A549 (cell line): ENCODE measurements around the gene VPS52. TPM values are rescaled to one million over a fixed set of nuclear protein-coding genes. Genes with fewer than 3 reads are reported as not detected.

Experiments used
- ATAC-seq, 2 experiments: fragments of 200-7000 bp in 1 of 2; fragments of >200 bp in 1 of 2; cut with Nextera tagmentation in 1 of 2; cut with Tn5 transposase in 1 of 2; 3 replicates each; pipeline versions ENCODE4 v1.8.0 to v1.9.1; 2018 to 2020; ENCODE audit warnings: mild to moderate bottlenecking in 1 of 2, moderate library complexity in 1 of 2
- CTCF ChIA-PET: fragments of 300-600 bp; sonication (Branson Sonifier 250); formaldehyde crosslinking; extraction: SDS; loops from one replicate; lab custom pipeline; 2021; ENCODE audit warnings: antibody characterized with exemption, inconsistent platforms; lab: Yijun Ruan, JAX
- POLR2A ChIA-PET: fragments of 350-600 bp; formaldehyde crosslinking; extraction: SDS; loops from one replicate; lab custom pipeline; 2021; ENCODE audit warnings: antibody characterized with exemption, inconsistent platforms; lab: Yijun Ruan, JAX
- DNase-seq, 2 experiments: peaks; one replicate each; pipeline versions ENCODE4 v3.0.0 to v3.0.0-alpha.2; 2011 to 2016; ENCODE audit warnings: low read depth in 1 of 2, low spot score in 1 of 2
- FAIRE-seq: peaks from 2 replicates; lab custom pipeline; 2011; peaks lifted over from hg19 to GRCh38; lab: Jason Lieb, UNC
- H3K27ac ChIP-seq, 2 experiments: fragments of >200 bp; sonication (Bioruptor Twin); formaldehyde crosslinking; 3 replicates each; pipeline ENCODE4 v1.5.1; 2016 to 2017
- H3K4me1 ChIP-seq: fragments of >200 bp; sonication (Bioruptor Twin); formaldehyde crosslinking; 3 replicates; pipeline ENCODE4 v1.6.1; 2016
- H3K4me2 ChIP-seq: fragments of >200 bp; sonication (Bioruptor Twin); formaldehyde crosslinking; 3 replicates; pipeline ENCODE4 v1.6.1; 2016
- H3K4me3 ChIP-seq: fragments of >200 bp; sonication (Bioruptor Twin); formaldehyde crosslinking; 3 replicates; pipeline ENCODE4 v1.5.1; 2016
- H3K9me3 ChIP-seq: fragments of >200 bp; sonication (Bioruptor Twin); formaldehyde crosslinking; 3 replicates; pipeline ENCODE4 v1.6.1; 2016
- CBX2 ChIP-seq: fragments of 200-600 bp; sonication (generic); IDR thresholded peaks from 2 replicates; pipeline ENCODE4 v1.6.1; 2016; ENCODE audit warnings: low read depth, mild to moderate bottlenecking, borderline replicate concordance
- CBX8 ChIP-seq: fragments of 200-600 bp; sonication (generic); IDR thresholded peaks from 2 replicates; pipeline ENCODE4 v1.6.1; 2016
- CEBPB ChIP-seq, 2 experiments: fragments of >200 bp in 1 of 2; sonication (Bioruptor Twin) in 1 of 2; formaldehyde crosslinking in 1 of 2; IDR thresholded peaks; 2 replicates each; pipeline ENCODE4 v1.6.1; 2012 to 2016
- EHF ChIP-seq: fragments of 250-450 bp; sonication (Bioruptor Pico); IDR thresholded peaks from 2 replicates; pipeline ENCODE4 v1.5.0; 2020; ENCODE audit warnings: mild to moderate bottlenecking
- EP300 ChIP-seq, 2 experiments: fragments of >200 bp; sonication (Bioruptor Twin); formaldehyde crosslinking; IDR thresholded peaks; 2 replicates in 1 of 2; 3 replicates in 1 of 2; pipeline ENCODE4 v1.6.1; 2016 to 2017
- FOSB ChIP-seq: fragments of 250-450 bp; sonication (Bioruptor Pico); IDR thresholded peaks from 2 replicates; pipeline ENCODE4 v1.5.0; 2020; ENCODE audit warnings: mild to moderate bottlenecking, moderate library complexity
- HDAC2 ChIP-seq: fragments of 200-600 bp; sonication (generic); IDR thresholded peaks from 2 replicates; pipeline ENCODE4 v1.6.1; 2016
- HEYL ChIP-seq: fragments of 250-450 bp; sonication (Bioruptor Pico); IDR thresholded peaks from 2 replicates; pipeline ENCODE4 v1.8.0; 2021; ENCODE audit warnings: mild to moderate bottlenecking, moderate library complexity
- KDM1A ChIP-seq: fragments of 200-600 bp; sonication (generic); IDR thresholded peaks from 2 replicates; pipeline ENCODE4 v1.6.1; 2016; ENCODE audit warnings: low read depth, mild to moderate bottlenecking
- MYC ChIP-seq: IDR thresholded peaks from 2 replicates; pipeline ENCODE4 v1.6.1; 2012; ENCODE audit warnings: mild to moderate bottlenecking, inconsistent platforms, low read length, improper control_type of control experiment, borderline replicate concordance
- NFE2L2 ChIP-seq: fragments of 150-350 bp; conservative IDR thresholded peaks from 2 replicates; pipeline ENCODE4 v1.6.1; 2014; ENCODE audit warnings: low read length
- PBX3 ChIP-seq: IDR thresholded peaks from 2 replicates; pipeline ENCODE4 v1.6.1; 2012
- POLR2A ChIP-seq: IDR thresholded peaks from 2 replicates; pipeline ENCODE4 v1.6.1; 2012; ENCODE audit warnings: mild to moderate bottlenecking, low read length
- RAD21 ChIP-seq, 2 experiments: fragments of >200 bp in 1 of 2; sonication (Bioruptor Twin) in 1 of 2; formaldehyde crosslinking in 1 of 2; IDR thresholded peaks in 1 of 2; conservative IDR thresholded peaks in 1 of 2; 2 replicates in 1 of 2; 3 replicates in 1 of 2; pipeline ENCODE4 v1.6.1; 2012 to 2018; ENCODE audit warnings: inconsistent platforms in 1 of 2
- RARB ChIP-seq: fragments of 250-450 bp; sonication (Bioruptor Pico); IDR thresholded peaks from 2 replicates; pipeline ENCODE4 v1.8.0; 2021; ENCODE audit warnings: mild to moderate bottlenecking, moderate library complexity
- RCOR1 ChIP-seq: fragments of 150-350 bp; IDR thresholded peaks from 2 replicates; pipeline ENCODE4 v1.6.1; 2014; ENCODE audit warnings: antibody characterized with exemption, low read length, low read depth
- SREBF2 ChIP-seq: fragments of 450-650 bp; IDR thresholded peaks from 2 replicates; pipeline ENCODE4 v1.6.1; 2014; ENCODE audit warnings: mild to moderate bottlenecking, moderate library complexity
- TFCP2L1 ChIP-seq: fragments of 250-450 bp; sonication (Bioruptor Pico); IDR thresholded peaks from 2 replicates; pipeline ENCODE4 v1.5.0; 2021; ENCODE audit warnings: mild to moderate bottlenecking
- TP53 ChIP-seq: fragments of 250-450 bp; sonication (Bioruptor Pico); IDR thresholded peaks from 2 replicates; pipeline ENCODE4 v1.5.0; 2021; ENCODE audit warnings: mild to moderate bottlenecking, moderate library complexity
- ZC3H11A ChIP-seq: fragments of 450-650 bp; IDR thresholded peaks from 2 replicates; pipeline ENCODE4 v1.6.1; 2014; ENCODE audit warnings: antibody characterized with exemption, mild to moderate bottlenecking
- ZSCAN20 ChIP-seq: fragments of 250-450 bp; sonication (Bioruptor Pico); IDR thresholded peaks from 2 replicates; pipeline ENCODE4 v1.8.0; 2022; ENCODE audit warnings: mild to moderate bottlenecking, moderate library complexity
- WGBS: methylation state at CpG from one replicate; pipeline ENCODE4 v1.1.6; 2017; ENCODE audit errors: missing lambda C conversion rate; 5-methylcytosine and 5-hydroxymethylcytosine counted together
- polyA plus RNA-seq, 4 experiments: library from polyadenylated mRNA; depleted of rRNA in 3 of 4; stranded (reverse); fragments of >200 nt; fragmentation: RNase III in 1 of 4; extraction: RNeasy Plus Mini Kit Qiagen cat#74134 plus additional on column Dnase treatment in 1 of 4; gene quantifications; 2 replicates in 3 of 4; 3 replicates in 1 of 4; pipeline ENCODE4 v1.2.3, GENCODE V29; 2011 to 2017
- TF ChIP-seq, protein P1 (sequence below): IDR thresholded peaks from 2 replicates; pipeline ENCODE4 v1.6.1; 2012
- TF ChIP-seq, protein P2 (sequence below): fragments of 450-650 bp; IDR thresholded peaks from 2 replicates; pipeline ENCODE4 v1.6.1; 2014; ENCODE audit warnings: antibody characterized with exemption

The VPS52 gene
- polyA plus RNA-seq, 2 of the 4 experiments (the other 2 are of a cell fraction) = 22.8 to 38.9 TPM

- peak overlapping the region; percentile 93 to 97 for H3K27ac ChIP-seq
- ChIA-PET POLR2A (interaction anchor here (1.1 kb wide), 1 partner anchor 13 kb away, joined by 5 read pairs; no protein-coding TSS in a partner anchor), CTCF (interaction anchor here (0.9 to 6.0 kb wide), 4 partner anchors 12 to 34 kb away, joined by 3 to 40 read pairs (median 9); partner anchors contain the start of gene RGL2)
- ATAC-seq = peak; percentile 44 to 69; a peak in 5 of 6 replicates
- TF ChIP-seq HEYL (CRISPR knock-in tag) = no peak
- TF ChIP-seq, protein P1, sequence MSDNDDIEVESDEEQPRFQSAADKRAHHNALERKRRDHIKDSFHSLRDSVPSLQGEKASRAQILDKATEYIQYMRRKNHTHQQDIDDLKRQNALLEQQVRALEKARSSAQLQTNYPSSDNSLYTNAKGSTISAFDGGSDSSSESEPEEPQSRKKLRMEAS = no peak
- TF ChIP-seq, protein P2, sequence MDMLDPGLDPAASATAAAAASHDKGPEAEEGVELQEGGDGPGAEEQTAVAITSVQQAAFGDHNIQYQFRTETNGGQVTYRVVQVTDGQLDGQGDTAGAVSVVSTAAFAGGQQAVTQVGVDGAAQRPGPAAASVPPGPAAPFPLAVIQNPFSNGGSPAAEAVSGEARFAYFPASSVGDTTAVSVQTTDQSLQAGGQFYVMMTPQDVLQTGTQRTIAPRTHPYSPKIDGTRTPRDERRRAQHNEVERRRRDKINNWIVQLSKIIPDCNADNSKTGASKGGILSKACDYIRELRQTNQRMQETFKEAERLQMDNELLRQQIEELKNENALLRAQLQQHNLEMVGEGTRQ = peak; percentile 61
- no peak for FAIRE-seq
- H3K4me3 ChIP-seq = peak overlapping the region; percentile 74
- WGBS = 20% methylated on average over 15 of the region's 29 CpGs
- peak; percentile 79 to 85 for DNase-seq
- peak overlapping the region; percentile 92 for H3K4me2 ChIP-seq
- H3K9me3 ChIP-seq = no peaks in the 10 kb centered on the region
- H3K4me1 ChIP-seq = peaks cover 25% of the 10 kb centered on the region
Observed at GRCh38 chr6:33312361-33313104, 40.9 kb upstream of the VPS52 start.

DNA sequence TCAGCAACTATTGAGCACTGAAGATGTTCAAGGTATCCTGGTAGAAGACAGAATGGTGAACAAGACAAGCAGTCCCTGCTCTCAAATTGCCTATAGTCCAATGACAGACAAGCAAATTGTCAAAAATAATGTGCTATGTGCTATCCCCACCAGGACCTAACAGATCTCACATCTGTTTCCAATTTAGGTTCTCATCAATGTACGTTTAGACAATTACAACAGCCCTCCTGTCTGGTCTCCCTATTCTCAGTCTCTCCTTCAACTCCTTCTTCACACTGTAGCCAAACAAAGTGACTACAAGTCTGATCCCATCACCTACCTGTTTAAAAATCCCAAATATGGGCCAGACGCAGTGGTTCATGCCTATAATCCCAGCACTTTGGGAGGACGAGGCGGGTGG, 34.7 kb upstream of the VPS52 start:
- Histone ChIP-seq H3K4me1 (no peaks in the 10 kb centered on the region), H3K27ac (no peak overlapping the region)
- ATAC-seq = no peak
- TF ChIP-seq HDAC2 (no peak), RARB (no peak), RCOR1 (no peak), EP300 (IDR thresholded peaks at IDR 0.05) (no peak)
- TF ChIP-seq, all 56 proteins: peak for 0
- Histone ChIP-seq H3K4me2 (no peak overlapping the region), H3K9me3 (no peaks in the 10 kb centered on the region), H3K4me3 (no peak overlapping the region)
- POLR2A ChIA-PET = no interaction called here
- FAIRE-seq = no peak
- WGBS = 98% methylated on average over 4 of the region's 4 CpGs
- CTCF ChIA-PET = interaction anchor here (0.8 kb wide), 1 partner anchor 22 kb away, joined by 3 read pairs; no protein-coding TSS in a partner anchor
- DNase-seq = no peak

DNA sequence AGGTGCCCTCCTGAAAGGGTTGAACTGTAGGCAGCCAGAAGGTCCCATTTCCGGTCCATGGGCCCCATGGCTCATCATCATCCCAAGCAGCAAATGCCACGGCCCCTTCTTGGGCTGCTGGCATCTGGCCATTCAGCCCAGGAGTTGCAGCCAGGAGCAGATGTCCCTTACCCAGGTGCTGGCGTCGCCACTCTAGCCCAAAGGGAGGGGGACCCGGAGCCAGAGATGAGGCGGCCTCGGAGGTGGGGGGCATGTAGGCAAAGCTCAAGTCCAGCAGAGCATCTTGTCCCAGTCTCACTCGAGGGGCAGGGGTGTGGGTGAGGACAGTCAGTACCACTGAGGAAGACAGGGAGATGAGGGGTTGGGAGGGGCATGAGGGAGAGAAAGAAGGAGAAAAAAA, 33.4 kb upstream of the VPS52 start:
- no peak overlapping the region for H3K4me3 ChIP-seq
- ATAC-seq = no peak
- TF ChIP-seq CBX2 = no peak
- TF ChIP-seq CEBPB (IDR thresholded peaks at IDR 0.05) = no peak
- no peak for TF ChIP-seq EHF (CRISPR knock-in tag)
- no peak for TF ChIP-seq ZC3H11A
- TF ChIP-seq, protein P1 = no peak
- TF ChIP-seq TP53 (CRISPR knock-in tag) = no peak
- TF ChIP-seq POLR2A = no peak
- no peak for TF ChIP-seq TFCP2L1
- TF ChIP-seq NFE2L2 = no peak
- no peak for TF ChIP-seq CBX8
- TF ChIP-seq PBX3 = no peak
- no peak for TF ChIP-seq ZSCAN20
- no peak for TF ChIP-seq SREBF2
- no peak for TF ChIP-seq RAD21 (conservative IDR thresholded peaks at IDR 0.05 in 1 of 2, IDR thresholded peaks at IDR 0.05 in 1 of 2)
- TF ChIP-seq KDM1A = no peak
- TF ChIP-seq FOSB (CRISPR knock-in tag) = no peak
- no peak for TF ChIP-seq MYC
- TF ChIP-seq, all 56 proteins: peak for 0
- DNase-seq (no peak), FAIRE-seq (no peak)
- Histone ChIP-seq H3K27ac (no peak overlapping the region), H3K9me3 (no peaks in the 10 kb centered on the region), H3K4me1 (no peaks in the 10 kb centered on the region), H3K4me2 (no peak overlapping the region)
- WGBS = 90% methylated on average over 5 of the region's 8 CpGs
- ChIA-PET CTCF (interaction anchor here (1.4 kb wide), 1 partner anchor 121 kb away, joined by 3 read pairs; no protein-coding TSS in a partner anchor), POLR2A (no interaction called here)
